GM23338 (cell line): ENCODE measurements around the gene PARD3. TPM values are rescaled to one million over a fixed set of nuclear protein-coding genes. Genes with fewer than 3 reads are reported as not detected.

Experiments used
- ATAC-seq: fragments of 200-7000 bp; cut with Tn5 transposase; 3 replicates; pipeline ENCODE4 v1.9.1; 2020
- DNase-seq: peaks from one replicate; pipeline ENCODE4 v3.0.0-alpha.2; 2015; ENCODE audit warnings: low spot score
- H2AFZ ChIP-seq: fragments of 200-600 bp; sonication (generic); 2 replicates; pipeline ENCODE4 v1.8.0; 2016; ENCODE audit warnings: antibody characterized with exemption, mild to moderate bottlenecking, moderate library complexity
- H3F3A ChIP-seq: fragments of 200-600 bp; sonication (generic); replicated peaks from 2 replicates; pipeline ENCODE4 v1.8.0; 2017; ENCODE audit warnings: antibody characterized with exemption, mixed run types, low read depth
- H3K27ac ChIP-seq: fragments of 200-600 bp; sonication (generic); 2 replicates; pipeline ENCODE4 v1.6.1; 2016; ENCODE audit warnings: low read depth
- H3K27me3 ChIP-seq: fragments of 200-600 bp; sonication (generic); 2 replicates; pipeline ENCODE4 v1.8.0; 2016; ENCODE audit warnings: mild to moderate bottlenecking, mixed run types, moderate library complexity; ENCODE audit not compliant: insufficient read depth
- H3K36me3 ChIP-seq: fragments of 200-600 bp; sonication (generic); 2 replicates; pipeline ENCODE4 v1.8.0; 2016; ENCODE audit warnings: mild to moderate bottlenecking; ENCODE audit not compliant: insufficient read depth
- H3K4me1 ChIP-seq: fragments of 200-600 bp; sonication (generic); 2 replicates; pipeline ENCODE4 v1.8.0; 2016; ENCODE audit warnings: mild to moderate bottlenecking, moderate library complexity; ENCODE audit not compliant: insufficient read depth
- H3K4me2 ChIP-seq: fragments of 200-600 bp; sonication (generic); 2 replicates; pipeline ENCODE4 v1.7.1; 2017; ENCODE audit warnings: mixed run types
- H3K4me3 ChIP-seq: fragments of 200-600 bp; sonication (generic); 2 replicates; pipeline ENCODE4 v1.6.1; 2016; ENCODE audit warnings: mixed run types
- H3K79me2 ChIP-seq: fragments of 200-600 bp; sonication (generic); replicated peaks from 2 replicates; pipeline ENCODE4 v1.8.0; 2017; ENCODE audit warnings: mild to moderate bottlenecking; ENCODE audit not compliant: insufficient read depth
- H3K9me2 ChIP-seq: fragments of 200-600 bp; sonication (generic); 2 replicates; pipeline ENCODE4 v1.8.0; 2017; ENCODE audit not compliant: insufficient read depth
- H4K20me1 ChIP-seq: fragments of 200-600 bp; sonication (generic); replicated peaks from 2 replicates; pipeline ENCODE4 v1.8.0; 2017; ENCODE audit warnings: mild to moderate bottlenecking; ENCODE audit not compliant: insufficient read depth
- H3K27ac Mint-ChIP-seq: 2 replicates; pipeline ENCODE4 v1.8.0; 2020; ENCODE audit warnings: inconsistent platforms, mild to moderate bottlenecking, moderate library complexity, mixed read lengths
- H3K27me3 Mint-ChIP-seq: 3 replicates; pipeline ENCODE4 v1.8.0; 2022; ENCODE audit warnings: low read depth, mild to moderate bottlenecking, moderate library complexity, mixed read lengths, inconsistent platforms; ENCODE audit not compliant: insufficient read depth, poor library complexity
- H3K36me3 Mint-ChIP-seq: 3 replicates; pipeline ENCODE4 v1.8.0; 2021; ENCODE audit warnings: low read depth, mild to moderate bottlenecking, inconsistent platforms, moderate library complexity, mixed read lengths
- H3K4me1 Mint-ChIP-seq: 3 replicates; pipeline ENCODE4 v1.8.0; 2020; ENCODE audit warnings: mild to moderate bottlenecking, inconsistent platforms, mixed read lengths
- H3K4me3 Mint-ChIP-seq: 3 replicates; pipeline ENCODE4 v1.8.0; 2021; ENCODE audit warnings: moderate library complexity, mild to moderate bottlenecking, inconsistent platforms, mixed read lengths
- H3K9me3 Mint-ChIP-seq: 3 replicates; pipeline ENCODE4 v1.8.0; 2020; ENCODE audit warnings: moderate library complexity, mild to moderate bottlenecking, inconsistent platforms, mixed read lengths
- CREB1 ChIP-seq: fragments of 250-450 bp; sonication (Bioruptor Pico); IDR thresholded peaks from 2 replicates; pipeline ENCODE4 v1.5.0; 2020; ENCODE audit warnings: low read depth, mild to moderate bottlenecking, moderate library complexity
- EZH2 ChIP-seq: fragments of 200-600 bp; sonication (generic); IDR thresholded peaks from one replicate; pipeline ENCODE4 v1.8.0; 2017; ENCODE audit warnings: antibody characterized with exemption, mild to moderate bottlenecking, low read depth; ENCODE audit not compliant: unreplicated experiment
- EZH2phosphoT487 ChIP-seq: fragments of 200-600 bp; sonication (generic); IDR thresholded peaks from one replicate; pipeline ENCODE4 v1.8.1; 2018; ENCODE audit warnings: antibody characterized with exemption; ENCODE audit not compliant: unreplicated experiment
- JUNB ChIP-seq: IDR thresholded peaks from one replicate; pipeline ENCODE4 v1.6.1; 2016; ENCODE audit warnings: antibody characterized with exemption; ENCODE audit not compliant: unreplicated experiment
- NANOG ChIP-seq: IDR thresholded peaks from 2 replicates; pipeline ENCODE4 v1.6.1; 2016; ENCODE audit warnings: antibody characterized with exemption, borderline replicate concordance
- POLR2AphosphoS5 ChIP-seq: IDR thresholded peaks from 2 replicates; pipeline ENCODE4 v1.6.1; 2016; ENCODE audit warnings: antibody characterized with exemption, low read depth
- STAT1 ChIP-seq: IDR thresholded peaks from one replicate; pipeline ENCODE4 v1.6.1; 2016; ENCODE audit warnings: antibody characterized with exemption; ENCODE audit not compliant: unreplicated experiment
- ZNF114 ChIP-seq: fragments of 250-450 bp; sonication (Bioruptor Pico); IDR thresholded peaks from 2 replicates; pipeline ENCODE4 v1.5.0; 2020; ENCODE audit warnings: mild to moderate bottlenecking, moderate library complexity
- polyA plus RNA-seq: library from polyadenylated mRNA; unstranded; fragments of >200 nt; fragmentation: Nextera tagmentation; extraction: Ambion mirVana; gene quantifications from 2 replicates; pipeline ENCODE4 v1.2.1, GENCODE V29; 2016
- total RNA-seq: library from RNA; depleted of rRNA; stranded (reverse); fragments of >200 nt; shearing (Covaris generic); gene quantifications from 2 replicates; pipeline ENCODE4 v1.2.3, GENCODE V29; 2014
- TF ChIP-seq, protein P1 (sequence below): IDR thresholded peaks from one replicate; pipeline ENCODE4 v1.6.1; 2018; ENCODE audit warnings: antibody characterized with exemption; ENCODE audit not compliant: unreplicated experiment
- TF ChIP-seq, protein P2 (sequence below): IDR thresholded peaks from 2 replicates; pipeline ENCODE4 v1.6.1; 2016; ENCODE audit warnings: antibody characterized with exemption
- TF ChIP-seq, protein P3 (sequence below): fragments of 250-450 bp; sonication (Bioruptor Pico); IDR thresholded peaks from 2 replicates; pipeline ENCODE4 v1.5.0; 2020; ENCODE audit warnings: mild to moderate bottlenecking, moderate library complexity

Gene PARD3
- total and polyA plus RNA-seq, 2 experiments from 2014 or later, result 30.2 to 51.4 TPM

DNA sequence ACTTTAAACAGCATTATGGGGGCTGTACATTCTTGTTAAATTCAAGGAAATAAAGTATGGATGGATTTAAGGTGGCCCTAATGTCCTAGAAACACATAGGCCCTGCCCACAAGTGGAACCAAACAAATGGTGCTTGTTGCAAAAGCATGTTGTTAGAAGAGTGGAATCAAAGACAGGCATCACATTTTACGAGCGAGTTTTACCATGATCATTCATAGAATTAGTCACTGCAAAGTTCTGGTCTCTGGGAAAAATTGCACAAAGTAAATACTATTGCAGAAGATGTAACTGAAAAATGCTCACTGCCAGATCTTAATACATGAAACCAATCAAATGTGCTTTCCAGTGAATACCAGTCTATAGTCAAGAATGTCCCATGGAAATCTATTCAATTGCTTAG is 677.1 kb downstream of the PARD3 start (continued):
- TF ChIP-seq, protein P1, sequence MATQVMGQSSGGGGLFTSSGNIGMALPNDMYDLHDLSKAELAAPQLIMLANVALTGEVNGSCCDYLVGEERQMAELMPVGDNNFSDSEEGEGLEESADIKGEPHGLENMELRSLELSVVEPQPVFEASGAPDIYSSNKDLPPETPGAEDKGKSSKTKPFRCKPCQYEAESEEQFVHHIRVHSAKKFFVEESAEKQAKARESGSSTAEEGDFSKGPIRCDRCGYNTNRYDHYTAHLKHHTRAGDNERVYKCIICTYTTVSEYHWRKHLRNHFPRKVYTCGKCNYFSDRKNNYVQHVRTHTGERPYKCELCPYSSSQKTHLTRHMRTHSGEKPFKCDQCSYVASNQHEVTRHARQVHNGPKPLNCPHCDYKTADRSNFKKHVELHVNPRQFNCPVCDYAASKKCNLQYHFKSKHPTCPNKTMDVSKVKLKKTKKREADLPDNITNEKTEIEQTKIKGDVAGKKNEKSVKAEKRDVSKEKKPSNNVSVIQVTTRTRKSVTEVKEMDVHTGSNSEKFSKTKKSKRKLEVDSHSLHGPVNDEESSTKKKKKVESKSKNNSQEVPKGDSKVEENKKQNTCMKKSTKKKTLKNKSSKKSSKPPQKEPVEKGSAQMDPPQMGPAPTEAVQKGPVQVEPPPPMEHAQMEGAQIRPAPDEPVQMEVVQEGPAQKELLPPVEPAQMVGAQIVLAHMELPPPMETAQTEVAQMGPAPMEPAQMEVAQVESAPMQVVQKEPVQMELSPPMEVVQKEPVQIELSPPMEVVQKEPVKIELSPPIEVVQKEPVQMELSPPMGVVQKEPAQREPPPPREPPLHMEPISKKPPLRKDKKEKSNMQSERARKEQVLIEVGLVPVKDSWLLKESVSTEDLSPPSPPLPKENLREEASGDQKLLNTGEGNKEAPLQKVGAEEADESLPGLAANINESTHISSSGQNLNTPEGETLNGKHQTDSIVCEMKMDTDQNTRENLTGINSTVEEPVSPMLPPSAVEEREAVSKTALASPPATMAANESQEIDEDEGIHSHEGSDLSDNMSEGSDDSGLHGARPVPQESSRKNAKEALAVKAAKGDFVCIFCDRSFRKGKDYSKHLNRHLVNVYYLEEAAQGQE, result no peak
- TF ChIP-seq CREB1, result no peak
- TF ChIP-seq, protein P2, sequence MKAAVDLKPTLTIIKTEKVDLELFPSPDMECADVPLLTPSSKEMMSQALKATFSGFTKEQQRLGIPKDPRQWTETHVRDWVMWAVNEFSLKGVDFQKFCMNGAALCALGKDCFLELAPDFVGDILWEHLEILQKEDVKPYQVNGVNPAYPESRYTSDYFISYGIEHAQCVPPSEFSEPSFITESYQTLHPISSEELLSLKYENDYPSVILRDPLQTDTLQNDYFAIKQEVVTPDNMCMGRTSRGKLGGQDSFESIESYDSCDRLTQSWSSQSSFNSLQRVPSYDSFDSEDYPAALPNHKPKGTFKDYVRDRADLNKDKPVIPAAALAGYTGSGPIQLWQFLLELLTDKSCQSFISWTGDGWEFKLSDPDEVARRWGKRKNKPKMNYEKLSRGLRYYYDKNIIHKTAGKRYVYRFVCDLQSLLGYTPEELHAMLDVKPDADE, result no peak
- TF ChIP-seq STAT1, result no peak

DNA sequence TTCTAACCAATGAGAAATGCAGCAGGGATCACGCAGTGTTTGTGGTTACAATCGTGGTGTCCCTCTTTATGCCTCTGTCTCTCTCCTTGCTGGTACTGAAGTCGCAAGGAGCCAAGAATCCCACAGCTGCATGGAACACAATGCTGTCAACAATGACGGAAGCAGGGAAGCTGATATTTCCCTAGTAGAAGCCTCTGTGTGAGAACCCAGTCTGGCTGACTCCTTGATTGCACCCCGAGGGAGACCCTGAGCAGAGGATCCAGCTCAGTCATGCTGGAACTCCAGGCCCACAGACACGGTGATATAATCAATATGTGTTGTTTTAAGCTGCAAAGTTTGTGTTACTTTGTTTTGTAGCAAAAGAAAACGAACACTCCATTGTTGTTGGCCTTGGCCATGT is 677.9 kb downstream of the PARD3 start:
- Mint-ChIP-seq H3K36me3 (no peaks in the 10 kb centered on the region), H3K27me3 (peaks cover 2% of the 10 kb centered on the region), H3K4me1 (peaks cover 15% of the 10 kb centered on the region)

DNA sequence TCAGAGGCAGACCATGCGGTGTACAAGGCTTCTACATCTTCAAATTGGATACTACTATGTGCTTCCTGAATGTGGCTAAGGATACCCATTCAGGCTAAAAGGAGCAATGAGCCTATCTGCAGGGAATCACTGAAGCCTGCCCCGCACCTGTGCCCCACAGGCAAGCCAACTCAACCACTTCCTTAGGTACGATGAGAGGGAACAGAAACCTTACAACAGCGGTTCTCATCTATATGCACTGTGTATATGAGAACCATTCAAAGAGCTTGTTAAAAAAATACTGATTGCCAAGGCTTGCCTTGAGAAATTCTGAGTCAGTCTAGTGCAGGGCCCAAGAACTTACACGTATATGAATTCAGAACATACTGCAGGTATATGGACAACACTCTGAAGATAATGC is 679.6 kb downstream of the PARD3 start:
- H3K9me2 ChIP-seq, result no peaks in the 10 kb centered on the region
- H3K27ac ChIP-seq, result no peak overlapping the region
- TF ChIP-seq NANOG, result no peak
- no peak for TF ChIP-seq POLR2AphosphoS5
- TF ChIP-seq, protein P3, sequence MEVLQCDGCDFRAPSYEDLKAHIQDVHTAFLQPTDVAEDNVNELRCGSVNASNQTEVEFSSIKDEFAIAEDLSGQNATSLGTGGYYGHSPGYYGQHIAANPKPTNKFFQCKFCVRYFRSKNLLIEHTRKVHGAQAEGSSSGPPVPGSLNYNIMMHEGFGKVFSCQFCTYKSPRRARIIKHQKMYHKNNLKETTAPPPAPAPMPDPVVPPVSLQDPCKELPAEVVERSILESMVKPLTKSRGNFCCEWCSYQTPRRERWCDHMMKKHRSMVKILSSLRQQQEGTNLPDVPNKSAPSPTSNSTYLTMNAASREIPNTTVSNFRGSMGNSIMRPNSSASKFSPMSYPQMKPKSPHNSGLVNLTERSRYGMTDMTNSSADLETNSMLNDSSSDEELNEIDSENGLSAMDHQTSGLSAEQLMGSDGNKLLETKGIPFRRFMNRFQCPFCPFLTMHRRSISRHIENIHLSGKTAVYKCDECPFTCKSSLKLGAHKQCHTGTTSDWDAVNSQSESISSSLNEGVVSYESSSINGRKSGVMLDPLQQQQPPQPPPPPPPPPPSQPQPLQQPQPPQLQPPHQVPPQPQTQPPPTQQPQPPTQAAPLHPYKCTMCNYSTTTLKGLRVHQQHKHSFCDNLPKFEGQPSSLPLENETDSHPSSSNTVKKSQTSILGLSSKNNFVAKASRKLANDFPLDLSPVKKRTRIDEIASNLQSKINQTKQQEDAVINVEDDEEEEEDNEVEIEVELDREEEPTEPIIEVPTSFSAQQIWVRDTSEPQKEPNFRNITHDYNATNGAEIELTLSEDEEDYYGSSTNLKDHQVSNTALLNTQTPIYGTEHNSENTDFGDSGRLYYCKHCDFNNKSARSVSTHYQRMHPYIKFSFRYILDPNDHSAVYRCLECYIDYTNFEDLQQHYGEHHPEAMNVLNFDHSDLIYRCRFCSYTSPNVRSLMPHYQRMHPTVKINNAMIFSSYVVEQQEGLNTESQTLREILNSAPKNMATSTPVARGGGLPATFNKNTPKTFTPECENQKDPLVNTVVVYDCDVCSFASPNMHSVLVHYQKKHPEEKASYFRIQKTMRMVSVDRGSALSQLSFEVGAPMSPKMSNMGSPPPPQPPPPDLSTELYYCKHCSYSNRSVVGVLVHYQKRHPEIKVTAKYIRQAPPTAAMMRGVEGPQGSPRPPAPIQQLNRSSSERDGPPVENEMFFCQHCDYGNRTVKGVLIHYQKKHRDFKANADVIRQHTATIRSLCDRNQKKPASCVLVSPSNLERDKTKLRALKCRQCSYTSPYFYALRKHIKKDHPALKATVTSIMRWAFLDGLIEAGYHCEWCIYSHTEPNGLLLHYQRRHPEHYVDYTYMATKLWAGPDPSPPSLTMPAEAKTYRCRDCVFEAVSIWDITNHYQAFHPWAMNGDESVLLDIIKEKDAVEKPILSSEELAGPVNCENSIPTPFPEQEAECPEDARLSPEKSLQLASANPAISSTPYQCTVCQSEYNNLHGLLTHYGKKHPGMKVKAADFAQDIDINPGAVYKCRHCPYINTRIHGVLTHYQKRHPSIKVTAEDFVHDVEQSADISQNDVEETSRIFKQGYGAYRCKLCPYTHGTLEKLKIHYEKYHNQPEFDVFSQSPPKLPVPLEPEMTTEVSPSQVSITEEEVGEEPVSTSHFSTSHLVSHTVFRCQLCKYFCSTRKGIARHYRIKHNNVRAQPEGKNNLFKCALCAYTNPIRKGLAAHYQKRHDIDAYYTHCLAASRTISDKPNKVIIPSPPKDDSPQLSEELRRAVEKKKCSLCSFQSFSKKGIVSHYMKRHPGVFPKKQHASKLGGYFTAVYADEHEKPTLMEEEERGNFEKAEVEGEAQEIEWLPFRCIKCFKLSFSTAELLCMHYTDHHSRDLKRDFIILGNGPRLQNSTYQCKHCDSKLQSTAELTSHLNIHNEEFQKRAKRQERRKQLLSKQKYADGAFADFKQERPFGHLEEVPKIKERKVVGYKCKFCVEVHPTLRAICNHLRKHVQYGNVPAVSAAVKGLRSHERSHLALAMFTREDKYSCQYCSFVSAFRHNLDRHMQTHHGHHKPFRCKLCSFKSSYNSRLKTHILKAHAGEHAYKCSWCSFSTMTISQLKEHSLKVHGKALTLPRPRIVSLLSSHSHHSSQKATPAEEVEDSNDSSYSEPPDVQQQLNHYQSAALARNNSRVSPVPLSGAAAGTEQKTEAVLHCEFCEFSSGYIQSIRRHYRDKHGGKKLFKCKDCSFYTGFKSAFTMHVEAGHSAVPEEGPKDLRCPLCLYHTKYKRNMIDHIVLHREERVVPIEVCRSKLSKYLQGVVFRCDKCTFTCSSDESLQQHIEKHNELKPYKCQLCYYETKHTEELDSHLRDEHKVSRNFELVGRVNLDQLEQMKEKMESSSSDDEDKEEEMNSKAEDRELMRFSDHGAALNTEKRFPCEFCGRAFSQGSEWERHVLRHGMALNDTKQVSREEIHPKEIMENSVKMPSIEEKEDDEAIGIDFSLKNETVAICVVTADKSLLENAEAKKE (CRISPR knock-in tag), result no peak
- TF ChIP-seq ZNF114, result no peak
- no peak for TF ChIP-seq JUNB
- TF ChIP-seq CREB1, result no peak
- TF ChIP-seq EZH2, result no peak
- no peaks in the 10 kb centered on the region for H3K36me3 Mint-ChIP-seq
- H3K4me1 ChIP-seq, result no peaks in the 10 kb centered on the region
- H3K4me2 ChIP-seq, result no peak overlapping the region
- H3F3A ChIP-seq, result no peaks in the 10 kb centered on the region
- no peaks in the 10 kb centered on the region for H3K79me2 ChIP-seq
- no peak overlapping the region for H3K4me3 ChIP-seq
- no peaks in the 10 kb centered on the region for H3K27me3 ChIP-seq
- no peak for DNase-seq
- H3K4me1 Mint-ChIP-seq, result peaks cover 12% of the 10 kb centered on the region
- no peaks in the 10 kb centered on the region for H3K9me3 Mint-ChIP-seq
- no peaks in the 10 kb centered on the region for H4K20me1 ChIP-seq
- H2AFZ ChIP-seq, result no peak overlapping the region
- H3K36me3 ChIP-seq, result no peaks in the 10 kb centered on the region
- H3K27ac Mint-ChIP-seq, result no peak overlapping the region
- peaks cover 2% of the 10 kb centered on the region for H3K27me3 Mint-ChIP-seq
- no peak overlapping the region for H3K4me3 Mint-ChIP-seq
- no peak for ATAC-seq

More for the DNA sequence above, 677.9 kb downstream of the PARD3 start:
- H3K27me3 ChIP-seq, result no peaks in the 10 kb centered on the region
- H3K27ac Mint-ChIP-seq, result no peak overlapping the region
- no peaks in the 10 kb centered on the region for H3K36me3 ChIP-seq
- DNase-seq, result no peak
- H4K20me1 ChIP-seq, result no peaks in the 10 kb centered on the region
- H3K4me2 ChIP-seq, result no peak overlapping the region
- H3K4me3 Mint-ChIP-seq, result no peak overlapping the region
- no peaks in the 10 kb centered on the region for H3K9me2 ChIP-seq
- H2AFZ ChIP-seq, result no peak overlapping the region
- no peaks in the 10 kb centered on the region for H3K9me3 Mint-ChIP-seq
- no peak for ATAC-seq
- H3K4me3 ChIP-seq, result no peak overlapping the region
- H3K4me1 ChIP-seq, result no peaks in the 10 kb centered on the region
- H3F3A ChIP-seq, result no peaks in the 10 kb centered on the region
- no peak for TF ChIP-seq EZH2phosphoT487
- TF ChIP-seq STAT1, result no peak
- no peak overlapping the region for H3K27ac ChIP-seq
- H3K79me2 ChIP-seq, result no peaks in the 10 kb centered on the region
